Measurements from ENCODE around the gene CDIP1. TPM values are rescaled to one million over a fixed set of nuclear protein-coding genes. Genes with fewer than 3 reads are reported as not detected.

The CDIP1 gene
- total RNA-seq, 1 donor from 2014 or later: 32.2 TPM

GRCh38 chr16:4513881-4514280 is 24.7 kb downstream of the CDIP1 start:
- Mint-ChIP-seq H3K4me1 (no peaks in the 10 kb centered on the region), H3K4me3 (no peak overlapping the region), H3K36me3 (ENCODE audit: low read depth) (no peaks in the 10 kb centered on the region), H3K9me3 (no peaks in the 10 kb centered on the region), H3K27me3 (ENCODE audit: low read depth) (no peaks in the 10 kb centered on the region), H3K27ac (ENCODE audit: unreplicated experiment) (no peak overlapping the region)
- DNase-seq (ENCODE audit: low read depth, low spot score): no peak
- TF ChIP-seq CTCF (conservative IDR thresholded peaks at IDR 0.05): no peak

DNA sequence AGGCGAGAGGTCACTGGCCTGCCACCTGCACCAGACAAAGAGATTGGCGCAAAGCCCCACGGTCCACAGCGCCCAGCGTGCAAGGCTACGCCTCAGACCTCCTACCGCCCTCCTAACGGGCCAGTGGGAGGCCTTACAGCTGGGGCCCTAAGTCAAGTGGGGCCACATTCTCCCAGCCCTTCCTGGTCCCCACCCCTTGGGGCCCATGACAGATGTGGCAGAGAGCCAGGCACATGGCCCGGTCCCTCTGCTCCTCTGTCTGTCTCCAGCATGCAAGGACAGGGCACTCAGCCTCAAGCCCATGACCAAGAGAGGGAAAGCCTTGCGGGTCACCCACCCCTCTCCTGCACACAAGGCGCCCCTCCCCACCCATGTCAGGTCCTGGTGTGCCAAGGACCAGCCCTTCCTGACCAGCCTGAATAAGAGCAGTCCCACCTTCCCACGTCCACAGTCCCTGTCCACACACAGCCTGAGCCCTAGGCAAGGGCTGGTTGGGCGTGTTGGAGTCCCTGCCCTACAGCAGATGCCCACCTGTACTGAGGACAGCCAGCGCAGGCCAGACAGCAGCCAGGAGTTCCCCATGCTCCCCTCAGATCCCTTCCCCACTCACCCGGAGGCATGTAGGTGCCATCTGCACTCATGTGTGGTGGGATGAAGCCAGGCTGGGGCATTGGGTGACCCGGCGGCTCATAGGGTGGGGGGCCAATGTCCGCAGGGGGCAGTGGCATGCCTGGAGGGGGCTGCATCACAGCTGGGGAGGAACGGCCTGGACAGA is 25.3 kb downstream of the CDIP1 start:
- Mint-ChIP-seq H3K27me3 (ENCODE audit: low read depth) (no peaks in the 10 kb centered on the region), H3K9me3 (no peaks in the 10 kb centered on the region), H3K4me1 (no peaks in the 10 kb centered on the region), H3K27ac (ENCODE audit: unreplicated experiment) (no peak overlapping the region), H3K4me3 (no peak overlapping the region), H3K36me3 (ENCODE audit: low read depth) (no peaks in the 10 kb centered on the region)
- DNase-seq (ENCODE audit: low read depth, low spot score): no peak
- TF ChIP-seq CTCF (conservative IDR thresholded peaks at IDR 0.05): no peak

DNA sequence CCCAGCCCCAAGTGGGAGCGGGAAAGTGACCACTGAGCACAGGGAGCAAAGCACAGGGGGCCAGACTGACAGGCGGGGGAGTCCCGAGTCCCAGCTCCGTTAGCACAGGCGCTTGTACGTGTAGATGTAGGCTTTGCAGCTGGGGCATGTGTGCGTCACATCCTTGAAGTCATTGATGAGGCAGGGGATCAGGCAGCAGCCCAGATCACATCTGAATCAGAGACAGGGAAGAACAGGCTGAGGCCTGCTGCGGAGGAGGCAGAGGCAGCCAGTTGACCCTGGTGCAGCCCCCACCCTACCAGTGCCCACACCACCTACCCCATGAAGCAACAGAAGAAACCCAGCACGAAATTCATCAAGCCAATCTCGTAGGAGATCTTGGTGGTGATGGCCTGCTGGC is 26.1 kb downstream of the CDIP1 start:
- Mint-ChIP-seq H3K27ac (ENCODE audit: unreplicated experiment) (peak overlapping the region; percentile 78), H3K9me3 (no peaks in the 10 kb centered on the region), H3K4me1 (no peaks in the 10 kb centered on the region)

DNA sequence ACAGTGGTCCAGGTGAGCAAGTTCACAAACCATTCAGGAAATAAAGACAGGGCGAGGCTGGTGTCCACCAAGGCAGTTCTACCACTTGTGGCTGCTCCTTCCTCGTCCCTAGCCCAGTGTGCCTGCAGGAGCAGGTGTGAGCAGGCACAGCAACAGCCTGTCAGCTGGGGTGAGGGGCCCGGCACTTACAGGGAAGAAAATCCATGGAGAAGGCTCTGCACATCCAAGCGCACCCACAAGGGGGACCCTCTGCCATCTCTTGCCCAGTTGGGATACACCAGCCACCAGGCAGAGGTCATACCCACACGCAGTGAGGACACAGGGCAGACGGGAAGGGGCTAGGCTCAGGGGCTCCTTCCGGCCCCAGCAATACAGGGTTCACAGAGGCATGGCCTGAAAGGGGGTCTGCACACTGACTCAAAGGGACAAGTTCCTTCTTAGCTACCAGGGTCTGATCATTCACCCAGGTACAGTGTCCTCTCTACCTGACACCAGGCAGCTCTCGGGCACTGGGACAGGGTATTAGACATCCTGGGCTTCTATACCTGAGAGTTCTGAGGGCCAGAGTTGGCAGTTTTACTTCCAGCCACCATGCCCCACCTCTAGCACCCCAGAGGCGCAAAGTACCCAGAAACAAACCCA is 27.0 kb downstream of the CDIP1 start:
- Mint-ChIP-seq H3K36me3 (ENCODE audit: low read depth) (no peaks in the 10 kb centered on the region), H3K27ac (ENCODE audit: unreplicated experiment) (no peak overlapping the region), H3K27me3 (ENCODE audit: low read depth) (no peaks in the 10 kb centered on the region), H3K9me3 (no peaks in the 10 kb centered on the region), H3K4me1 (no peaks in the 10 kb centered on the region), H3K4me3 (no peak overlapping the region)
- TF ChIP-seq CTCF (conservative IDR thresholded peaks at IDR 0.05): peak; percentile 66
- DNase-seq (ENCODE audit: low read depth, low spot score): peak; percentile 63

More for the DNA sequence above, 26.1 kb downstream of the CDIP1 start:
- H3K36me3 Mint-ChIP-seq (ENCODE audit: low read depth): no peaks in the 10 kb centered on the region
- no peak overlapping the region for H3K4me3 Mint-ChIP-seq
- DNase-seq (ENCODE audit: low read depth, low spot score): no peak
- no peak for TF ChIP-seq CTCF (conservative IDR thresholded peaks at IDR 0.05)
- H3K27me3 Mint-ChIP-seq (ENCODE audit: low read depth): no peaks in the 10 kb centered on the region

DNA sequence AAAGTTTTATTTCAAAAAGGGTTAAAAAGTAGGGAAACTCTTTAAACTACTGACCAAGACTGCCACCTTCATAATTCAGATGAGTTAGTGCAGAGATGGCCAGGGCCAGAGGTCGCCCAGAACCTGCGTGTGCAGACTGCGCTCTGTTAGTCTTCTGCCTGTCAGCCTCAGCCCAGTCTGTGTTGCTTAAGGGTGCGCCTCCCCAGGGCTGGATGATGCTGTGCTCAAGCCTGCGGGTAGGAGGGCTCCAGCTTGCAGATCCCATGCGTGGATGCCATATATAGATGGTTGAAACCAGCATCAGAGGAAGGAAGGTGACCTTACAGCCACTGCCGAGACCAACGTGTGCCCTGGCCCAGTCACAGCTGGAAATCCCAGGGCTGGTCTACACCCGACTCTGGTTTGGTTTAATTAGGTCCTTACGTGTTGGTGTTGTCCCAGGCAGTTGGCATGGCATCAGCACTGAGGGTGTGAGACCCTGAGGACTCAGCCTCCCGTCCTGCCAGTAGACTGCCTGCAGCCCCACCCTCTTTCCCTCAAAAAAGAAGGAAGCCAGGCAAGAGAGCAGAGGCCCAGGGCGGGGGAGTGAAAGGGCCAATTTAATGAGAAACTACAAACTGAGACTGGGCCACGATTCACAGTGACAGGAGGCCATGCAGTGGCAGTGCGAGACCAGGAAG is 27.7 kb downstream of the CDIP1 start:
- H3K27me3 Mint-ChIP-seq (ENCODE audit: low read depth): no peaks in the 10 kb centered on the region
- H3K4me1 Mint-ChIP-seq: no peaks in the 10 kb centered on the region
- TF ChIP-seq CTCF (conservative IDR thresholded peaks at IDR 0.05): no peak
- H3K27ac Mint-ChIP-seq (ENCODE audit: unreplicated experiment): no peak overlapping the region
- H3K36me3 Mint-ChIP-seq (ENCODE audit: low read depth): no peaks in the 10 kb centered on the region
- H3K9me3 Mint-ChIP-seq: no peaks in the 10 kb centered on the region
- H3K4me3 Mint-ChIP-seq: no peak overlapping the region
- DNase-seq (ENCODE audit: low read depth, low spot score): no peak
